HepG2 (cell line): ENCODE data around the gene MTG1. TPM values are rescaled to one million over a fixed set of nuclear protein-coding genes. Genes with fewer than 3 reads are reported as not detected.

Source experiments
- CHD4 ChIP-seq: fragments of 200-600 bp; sonication (generic); IDR thresholded peaks from 2 replicates; pipeline ENCODE4 v1.7.0; 2017; ENCODE audit warnings: mild to moderate bottlenecking, low read length, borderline replicate concordance
- ESRRA ChIP-seq: sonication (generic); formaldehyde crosslinking; IDR thresholded peaks from 2 replicates; pipeline ENCODE4 v1.5.1; 2020; ENCODE audit warnings: mild to moderate bottlenecking, low read depth, missing genetic modification reagents
- FOXJ3 ChIP-seq: sonication (generic); formaldehyde crosslinking; IDR thresholded peaks from 2 replicates; pipeline ENCODE4 v1.4.0; 2020; ENCODE audit warnings: missing genetic modification reagents, mild to moderate bottlenecking, borderline replicate concordance
- NKX3-1 ChIP-seq: sonication (generic); formaldehyde crosslinking; IDR thresholded peaks from 2 replicates; pipeline ENCODE4 v1.5.0; 2020; ENCODE audit warnings: missing genetic modification reagents
- SETDB1 ChIP-seq: sonication (generic); formaldehyde crosslinking; IDR thresholded peaks from 2 replicates; pipeline ENCODE4 v1.5.1; 2020; ENCODE audit warnings: missing genetic modification reagents, mild to moderate bottlenecking, borderline replicate concordance
- TAF15 ChIP-seq: fragments of 200-400 bp; formaldehyde crosslinking; IDR thresholded peaks from one replicate; pipeline ENCODE4 v1.6.1; 2018; ENCODE audit warnings: mild to moderate bottlenecking, low read depth, low read length; ENCODE audit not compliant: poor library complexity, severe bottlenecking
- TERF1 ChIP-seq: sonication (generic); formaldehyde crosslinking; IDR thresholded peaks from 2 replicates; pipeline ENCODE4 v1.8.0; 2022; ENCODE audit warnings: mild to moderate bottlenecking, missing genetic modification reagents, moderate library complexity
- UBTF ChIP-seq: sonication (generic); formaldehyde crosslinking; IDR thresholded peaks from 2 replicates; pipeline ENCODE4 v1.4.0; 2020; ENCODE audit warnings: mild to moderate bottlenecking, missing genetic modification reagents
- XBP1 ChIP-seq: sonication (generic); formaldehyde crosslinking; IDR thresholded peaks from 2 replicates; pipeline ENCODE4 v1.5.0; 2020; ENCODE audit warnings: missing genetic modification reagents
- YEATS2 ChIP-seq: sonication (generic); formaldehyde crosslinking; IDR thresholded peaks from 2 replicates; pipeline ENCODE4 v1.4.0; 2020; ENCODE audit warnings: missing genetic modification reagents, borderline replicate concordance
- YEATS4 ChIP-seq: sonication (generic); formaldehyde crosslinking; IDR thresholded peaks from 2 replicates; pipeline ENCODE4 v1.4.0; 2020; ENCODE audit warnings: missing genetic modification reagents, borderline replicate concordance
- ZNF142 ChIP-seq: sonication (generic); formaldehyde crosslinking; IDR thresholded peaks from 2 replicates; pipeline ENCODE4 v1.4.0; 2020; ENCODE audit warnings: missing genetic modification reagents
- ZNF17 ChIP-seq: sonication (generic); formaldehyde crosslinking; IDR thresholded peaks from 2 replicates; pipeline ENCODE4 v1.5.0; 2020; ENCODE audit warnings: mild to moderate bottlenecking, missing genetic modification reagents
- ZNF605 ChIP-seq: sonication (generic); formaldehyde crosslinking; IDR thresholded peaks from 2 replicates; pipeline ENCODE4 v1.8.0; 2022; ENCODE audit warnings: mild to moderate bottlenecking, missing genetic modification reagents
- ZSCAN21 ChIP-seq: sonication (generic); formaldehyde crosslinking; IDR thresholded peaks from 2 replicates; pipeline ENCODE4 v1.8.0; 2022; ENCODE audit warnings: mild to moderate bottlenecking, missing genetic modification reagents, moderate library complexity, borderline replicate concordance
- polyA plus RNA-seq, 8 experiments: library from polyadenylated mRNA; depleted of rRNA in 3 of 8; stranded (reverse) in 7 of 8; unstranded in 1 of 8; fragments of >200 nt; fragmentation: Illumina TruSeq in 4 of 8; extraction: Trizol in 4 of 8; gene quantifications; 2 replicates each; pipeline versions ENCODE4 v1.2.1 to v1.2.3, GENCODE V29; 2011 to 2016; ENCODE audit warnings: low read depth in 4 of 8, missing spikeins in 1 of 8, mixed read lengths in 1 of 8; ENCODE audit not compliant: insufficient read depth in 1 of 8
- total RNA-seq, 5 experiments: library from RNA; depleted of rRNA; stranded (reverse); fragments of >200 nt; fragmentation: Illumina TruSeq; extraction: Trizol; gene quantifications; 2 replicates each; pipeline ENCODE4 v1.2.3, GENCODE V29; 2016; ENCODE audit warnings: low read depth in 1 of 5
- TF ChIP-seq, protein P1 (sequence below): sonication (generic); formaldehyde crosslinking; IDR thresholded peaks from 2 replicates; pipeline ENCODE4 v1.5.0; 2020; ENCODE audit warnings: mild to moderate bottlenecking, missing genetic modification reagents

MTG1 gene
- total and polyA plus RNA-seq, 2 of the 13 experiments (the other 11 are each of a cell fraction or from before 2014, with no cell fraction given), result 42.0 to 103 TPM

- TF ChIP-seq ZNF142 (CRISPR knock-in tag) (peak; percentile 93; the same call in 1 of the 2 replicates), UBTF (no peak; the same call in 1 of the 2 replicates), NKX3-1 (0 out of 2 replicates have a peak, but pooled peaks have one; percentile 31), TERF1 (CRISPR knock-in tag) (no peak), ZNF17 (CRISPR knock-in tag) (peak; percentile 78), CHD4 (no peak), XBP1 (no peak), ZNF605 (CRISPR knock-in tag) (peak; percentile 52; the same call in 1 of the 2 replicates), SETDB1 (CRISPR knock-in tag) (no peak), YEATS2 (CRISPR knock-in tag) (0 out of 2 replicates have a peak, but pooled peaks have one; percentile 22), TAF15 (no peak), YEATS4 (peak; percentile 90), FOXJ3 (CRISPR knock-in tag) (0 out of 2 replicates have a peak, but pooled peaks have one; percentile 27), ZSCAN21 (CRISPR knock-in tag) (peak; percentile 72; the same call in 1 of the 2 replicates), ESRRA (peak; percentile 97)
- TF ChIP-seq, protein P1, sequence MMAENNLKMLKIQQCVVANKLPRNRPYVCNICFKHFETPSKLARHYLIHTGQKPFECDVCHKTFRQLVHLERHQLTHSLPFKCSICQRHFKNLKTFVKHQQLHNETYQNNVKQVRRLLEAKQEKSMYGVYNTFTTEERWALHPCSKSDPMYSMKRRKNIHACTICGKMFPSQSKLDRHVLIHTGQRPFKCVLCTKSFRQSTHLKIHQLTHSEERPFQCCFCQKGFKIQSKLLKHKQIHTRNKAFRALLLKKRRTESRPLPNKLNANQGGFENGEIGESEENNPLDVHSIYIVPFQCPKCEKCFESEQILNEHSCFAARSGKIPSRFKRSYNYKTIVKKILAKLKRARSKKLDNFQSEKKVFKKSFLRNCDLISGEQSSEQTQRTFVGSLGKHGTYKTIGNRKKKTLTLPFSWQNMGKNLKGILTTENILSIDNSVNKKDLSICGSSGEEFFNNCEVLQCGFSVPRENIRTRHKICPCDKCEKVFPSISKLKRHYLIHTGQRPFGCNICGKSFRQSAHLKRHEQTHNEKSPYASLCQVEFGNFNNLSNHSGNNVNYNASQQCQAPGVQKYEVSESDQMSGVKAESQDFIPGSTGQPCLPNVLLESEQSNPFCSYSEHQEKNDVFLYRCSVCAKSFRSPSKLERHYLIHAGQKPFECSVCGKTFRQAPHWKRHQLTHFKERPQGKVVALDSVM (CRISPR knock-in tag), result peak; percentile 84
Observed at GRCh38 chr10:133378251-133379096, 15.5 kb upstream of the MTG1 start (continued).
